HCT116 (cell line): Measurements from ENCODE around the gene TRIM45. TPM values are rescaled to one million over a fixed set of nuclear protein-coding genes. Genes with fewer than 3 reads are reported as not detected.

Experiments used
- ATAC-seq: fragments of 200-7000 bp; cut with Tn5 transposase; 2 replicates; pipeline ENCODE4 v1.9.1; 2020; ENCODE audit warnings: mild to moderate bottlenecking, moderate library complexity
- BruUV-seq: library from RNA; stranded (reverse); fragments of 400-500 nt; replicated peaks from 2 replicates; lab custom pipeline; 2021; lab: Mats Ljungman, UMichigan
- CTCF ChIA-PET: fragments of 300-600 bp; sonication (Branson Sonifier 250); formaldehyde crosslinking; loops from one replicate; lab custom pipeline; 2021; ENCODE audit warnings: antibody characterized with exemption; lab: Charles Lee
- POLR2A ChIA-PET: fragments of 300-600, 350-600 bp; sonication (Branson Sonifier 250); formaldehyde crosslinking; loops from one replicate; lab custom pipeline; 2021; ENCODE audit warnings: antibody characterized with exemption; lab: Charles Lee
- RAD21 ChIA-PET, 2 experiments: fragments of 300-600 bp; sonication (Branson Sonifier 250); formaldehyde crosslinking; loops; one replicate each; lab custom pipeline; 2023; ENCODE audit warnings: low total read pairs in 2 of 2; ENCODE audit not compliant: uncharacterized antibody in 2 of 2, unreplicated experiment in 2 of 2, low non-redundant PET in 1 of 2; lab: Charles Lee
- DNase-seq: peaks from one replicate; pipeline ENCODE4 v3.0.0-alpha.2; 2010; ENCODE audit warnings: low read depth, low spot score
- H2AFZ ChIP-seq: fragments of 200-600 bp; shearing (Covaris generic), sonication (generic); 2 replicates; pipeline ENCODE4 v1.6.1; 2017; ENCODE audit warnings: low read depth, mixed run types, mixed read lengths, antibody characterized with exemption, low read length; ENCODE audit not compliant: poor library complexity, severe bottlenecking
- H3K27ac ChIP-seq: 2 replicates; pipeline ENCODE4 v1.5.1; 2012; ENCODE audit warnings: low read depth, low read length
- H3K27me3 ChIP-seq: fragments of 200-600 bp; sonication (generic); 2 replicates; pipeline ENCODE4 v1.6.1; 2016; ENCODE audit warnings: mixed run types, low read length, mixed read lengths; ENCODE audit not compliant: insufficient read depth
- H3K36me3 ChIP-seq, 2 experiments: fragments of 200-500 bp in 1 of 2; fragments of 200-600 bp in 1 of 2; sonication (Bioruptor generic) in 1 of 2; sonication (generic) in 1 of 2; 2 replicates each; pipeline versions ENCODE4 v1.5.1 to v1.6.1; 2014 to 2016; ENCODE audit warnings: low read length in 2 of 2, inconsistent platforms in 1 of 2, mixed read lengths in 1 of 2, mixed run types in 1 of 2; ENCODE audit not compliant: insufficient read depth in 2 of 2, control insufficient read depth in 1 of 2
- H3K4me1 ChIP-seq, 2 experiments: fragments of 200-600 bp in 1 of 2; sonication (generic) in 1 of 2; 2 replicates each; pipeline versions ENCODE4 v1.5.1 to v1.6.1; 2012 to 2017; ENCODE audit warnings: low read length in 2 of 2, inconsistent platforms in 1 of 2, mild to moderate bottlenecking in 1 of 2, mixed read lengths in 1 of 2, mixed run types in 1 of 2, moderate library complexity in 1 of 2; ENCODE audit not compliant: insufficient read depth in 2 of 2, control insufficient read depth in 1 of 2
- H3K4me2 ChIP-seq: fragments of 200-600 bp; sonication (generic); 2 replicates; pipeline ENCODE4 v1.6.1; 2017; ENCODE audit warnings: mixed run types, low read length, mixed read lengths
- H3K4me3 ChIP-seq, 2 experiments: fragments of 200-600 bp in 1 of 2; sonication (generic) in 1 of 2; replicated peaks in 1 of 2; 2 replicates each; pipeline ENCODE4 v1.5.1; 2011 to 2016; ENCODE audit warnings: low read length in 2 of 2, control low read depth in 1 of 2, low read depth in 1 of 2, mild to moderate bottlenecking in 1 of 2, mixed read lengths in 1 of 2, mixed run types in 1 of 2
- H3K79me2 ChIP-seq: fragments of 200-600 bp; sonication (generic); 2 replicates; pipeline ENCODE4 v1.6.1; 2017; ENCODE audit warnings: mild to moderate bottlenecking, mixed run types, low read length, moderate library complexity, mixed read lengths; ENCODE audit not compliant: insufficient read depth
- H3K9ac ChIP-seq: fragments of 200-600 bp; sonication (generic); 2 replicates; pipeline ENCODE4 v1.6.1; 2016; ENCODE audit warnings: low read length, mixed read lengths
- H3K9me2 ChIP-seq: fragments of 200-600 bp; sonication (generic), shearing (Covaris generic); 2 replicates; pipeline ENCODE4 v1.6.1; 2017; ENCODE audit warnings: mixed run types, mild to moderate bottlenecking, moderate library complexity; ENCODE audit not compliant: insufficient read depth
- H3K9me3 ChIP-seq, 2 experiments: fragments of 200-500 bp in 1 of 2; fragments of 200-600 bp in 1 of 2; sonication (Bioruptor generic) in 1 of 2; sonication (generic) in 1 of 2; 2 replicates each; pipeline ENCODE4 v1.6.1; 2014 to 2017; ENCODE audit warnings: low read length in 2 of 2, mixed read lengths in 2 of 2, inconsistent platforms in 1 of 2, low read depth in 1 of 2, mild to moderate bottlenecking in 1 of 2, mixed run types in 1 of 2, moderate library complexity in 1 of 2; ENCODE audit not compliant: control insufficient read depth in 1 of 2, insufficient read depth in 1 of 2
- H4K20me1 ChIP-seq: fragments of 200-600 bp; sonication (generic), shearing (Covaris generic); 2 replicates; pipeline ENCODE4 v1.6.1; 2017; ENCODE audit warnings: mixed run types, mild to moderate bottlenecking, moderate library complexity; ENCODE audit not compliant: insufficient read depth
- CBX3 ChIP-seq: IDR thresholded peaks from 2 replicates; pipeline ENCODE4 v1.6.1; 2012; ENCODE audit warnings: low read depth
- ELF1 ChIP-seq: IDR thresholded peaks from 2 replicates; pipeline ENCODE4 v1.6.1; 2012; ENCODE audit warnings: low read depth, borderline replicate concordance
- EZH2phosphoT487 ChIP-seq: fragments of 200-600 bp; IDR thresholded peaks from 2 replicates; pipeline ENCODE4 v1.6.1; 2018; ENCODE audit warnings: antibody characterized with exemption, borderline replicate concordance
- POLR2A ChIP-seq: IDR thresholded peaks from 2 replicates; pipeline ENCODE4 v1.7.0; 2011; ENCODE audit warnings: borderline replicate concordance; ENCODE audit not compliant: insufficient read depth, insufficient read length; ENCODE audit errors: extremely low read depth
- RAD21 ChIP-seq: IDR thresholded peaks from 2 replicates; pipeline ENCODE4 v1.6.1; 2012; ENCODE audit warnings: low read depth, mild to moderate bottlenecking
- SIN3A ChIP-seq: IDR thresholded peaks from 2 replicates; pipeline ENCODE4 v1.6.1; 2012; ENCODE audit warnings: low read depth
- SRF ChIP-seq: IDR thresholded peaks from 2 replicates; pipeline ENCODE4 v1.6.1; 2012; ENCODE audit warnings: low read depth
- TCF7L2 ChIP-seq: IDR thresholded peaks from 2 replicates; pipeline ENCODE4 v1.7.0; 2011; ENCODE audit warnings: borderline replicate concordance, inconsistent platforms; ENCODE audit not compliant: insufficient read depth, insufficient read length; ENCODE audit errors: extremely low read depth
- YY1 ChIP-seq: IDR thresholded peaks from 2 replicates; pipeline ENCODE4 v1.6.1; 2011; ENCODE audit warnings: low read length, low read depth, moderate library complexity, mild to moderate bottlenecking; ENCODE audit not compliant: insufficient replicate concordance; ENCODE audit errors: extremely low read depth
- ZNF274 ChIP-seq: fragments of 200-500 bp; sonication (Bioruptor generic); IDR thresholded peaks from 2 replicates; pipeline ENCODE4 v1.6.1; 2014; ENCODE audit warnings: mild to moderate bottlenecking, low read depth, low read length, inconsistent platforms
- intact Hi-C: fragments of 100-400 bp; cut with micrococcal nuclease; formaldehyde crosslinking; loops from 2 replicates; pipeline ENCODE4 v1.10.0; 2022
- total RNA-seq: library from RNA; stranded (reverse); gene quantifications from one replicate; pipeline ENCODE4 v1.2.1, GENCODE V29; 2021; ENCODE audit not compliant: unreplicated experiment
- TF ChIP-seq, protein P1 (sequence below): IDR thresholded peaks from 2 replicates; pipeline ENCODE4 v1.6.1; 2012
- TF ChIP-seq, protein P2 (sequence below): IDR thresholded peaks from 2 replicates; pipeline ENCODE4 v1.6.1; 2011; ENCODE audit warnings: mild to moderate bottlenecking, low read length, moderate library complexity; ENCODE audit not compliant: insufficient replicate concordance; ENCODE audit errors: extremely low read depth
- TF ChIP-seq, protein P3 (sequence below): IDR thresholded peaks from 2 replicates; pipeline ENCODE4 v1.6.1; 2012; ENCODE audit warnings: low read depth
- TF ChIP-seq, protein P4 (sequence below): IDR thresholded peaks from 2 replicates; pipeline ENCODE4 v1.6.1; 2012

Gene TRIM45
- total RNA-seq, 1 experiment from 2014 or later = 3.5 TPM

DNA sequence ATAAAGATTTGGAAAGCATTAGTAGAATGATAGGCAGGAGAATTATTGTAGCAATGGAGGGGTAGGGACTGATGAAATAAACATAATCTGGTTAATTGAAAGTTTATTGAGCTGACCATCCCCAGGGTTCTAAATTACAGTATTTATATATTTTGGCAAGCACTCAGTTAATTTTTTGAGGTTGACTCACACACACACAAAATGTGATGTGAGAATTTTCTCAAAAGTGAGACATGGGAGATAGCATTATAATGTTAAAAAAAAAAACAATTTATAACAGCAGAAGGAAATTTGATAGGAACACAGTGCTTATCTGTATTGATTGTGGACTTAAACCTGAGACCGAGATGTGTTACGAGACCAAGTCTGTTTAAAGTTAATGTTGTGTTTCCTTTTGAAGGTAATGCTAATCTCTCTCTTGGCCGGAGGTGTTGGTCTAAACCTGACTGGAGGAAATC lies 24.6 kb downstream of the TRIM45 start:
- ChIA-PET RAD21 (no interaction called here), POLR2A (no interaction called here), CTCF (interaction anchor here (1.3 kb wide), 1 partner anchor 32 kb away, joined by 3 read pairs; no protein-coding TSS in a partner anchor)
- Histone ChIP-seq H3K9ac (no peak overlapping the region), H3K4me3 (no peak overlapping the region), H3K79me2 (no peaks in the 10 kb centered on the region), H3K9me3 (no peaks in the 10 kb centered on the region), H2AFZ (no peak overlapping the region), H3K27ac (peak overlapping the region; percentile 17; the same call in 1 of the 2 replicates), H4K20me1 (no peaks in the 10 kb centered on the region), H3K36me3 (peaks cover 33 to 75% of the 10 kb centered on the region in 2 experiments; a peak in 3 of 4 replicates), H3K4me1 (peaks cover 4 to 14% of the 10 kb centered on the region in 2 experiments; a peak in 3 of 4 replicates), H3K9me2 (no peaks in the 10 kb centered on the region), H3K27me3 (no peaks in the 10 kb centered on the region), H3K4me2 (no peak overlapping the region)
- TF ChIP-seq CBX3 (no peak), YY1 (no peak), SIN3A (no peak), TCF7L2 (no peak), ZNF274 (no peak), RAD21 (no peak), EZH2phosphoT487 (no peak), ELF1 (no peak), POLR2A (no peak), SRF (no peak)
- TF ChIP-seq, protein P1, sequence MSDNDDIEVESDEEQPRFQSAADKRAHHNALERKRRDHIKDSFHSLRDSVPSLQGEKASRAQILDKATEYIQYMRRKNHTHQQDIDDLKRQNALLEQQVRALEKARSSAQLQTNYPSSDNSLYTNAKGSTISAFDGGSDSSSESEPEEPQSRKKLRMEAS = no peak
- TF ChIP-seq, protein P2, sequence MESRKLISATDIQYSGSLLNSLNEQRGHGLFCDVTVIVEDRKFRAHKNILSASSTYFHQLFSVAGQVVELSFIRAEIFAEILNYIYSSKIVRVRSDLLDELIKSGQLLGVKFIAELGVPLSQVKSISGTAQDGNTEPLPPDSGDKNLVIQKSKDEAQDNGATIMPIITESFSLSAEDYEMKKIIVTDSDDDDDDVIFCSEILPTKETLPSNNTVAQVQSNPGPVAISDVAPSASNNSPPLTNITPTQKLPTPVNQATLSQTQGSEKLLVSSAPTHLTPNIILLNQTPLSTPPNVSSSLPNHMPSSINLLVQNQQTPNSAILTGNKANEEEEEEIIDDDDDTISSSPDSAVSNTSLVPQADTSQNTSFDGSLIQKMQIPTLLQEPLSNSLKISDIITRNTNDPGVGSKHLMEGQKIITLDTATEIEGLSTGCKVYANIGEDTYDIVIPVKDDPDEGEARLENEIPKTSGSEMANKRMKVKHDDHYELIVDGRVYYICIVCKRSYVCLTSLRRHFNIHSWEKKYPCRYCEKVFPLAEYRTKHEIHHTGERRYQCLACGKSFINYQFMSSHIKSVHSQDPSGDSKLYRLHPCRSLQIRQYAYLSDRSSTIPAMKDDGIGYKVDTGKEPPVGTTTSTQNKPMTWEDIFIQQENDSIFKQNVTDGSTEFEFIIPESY = no peak
- TF ChIP-seq, protein P3, sequence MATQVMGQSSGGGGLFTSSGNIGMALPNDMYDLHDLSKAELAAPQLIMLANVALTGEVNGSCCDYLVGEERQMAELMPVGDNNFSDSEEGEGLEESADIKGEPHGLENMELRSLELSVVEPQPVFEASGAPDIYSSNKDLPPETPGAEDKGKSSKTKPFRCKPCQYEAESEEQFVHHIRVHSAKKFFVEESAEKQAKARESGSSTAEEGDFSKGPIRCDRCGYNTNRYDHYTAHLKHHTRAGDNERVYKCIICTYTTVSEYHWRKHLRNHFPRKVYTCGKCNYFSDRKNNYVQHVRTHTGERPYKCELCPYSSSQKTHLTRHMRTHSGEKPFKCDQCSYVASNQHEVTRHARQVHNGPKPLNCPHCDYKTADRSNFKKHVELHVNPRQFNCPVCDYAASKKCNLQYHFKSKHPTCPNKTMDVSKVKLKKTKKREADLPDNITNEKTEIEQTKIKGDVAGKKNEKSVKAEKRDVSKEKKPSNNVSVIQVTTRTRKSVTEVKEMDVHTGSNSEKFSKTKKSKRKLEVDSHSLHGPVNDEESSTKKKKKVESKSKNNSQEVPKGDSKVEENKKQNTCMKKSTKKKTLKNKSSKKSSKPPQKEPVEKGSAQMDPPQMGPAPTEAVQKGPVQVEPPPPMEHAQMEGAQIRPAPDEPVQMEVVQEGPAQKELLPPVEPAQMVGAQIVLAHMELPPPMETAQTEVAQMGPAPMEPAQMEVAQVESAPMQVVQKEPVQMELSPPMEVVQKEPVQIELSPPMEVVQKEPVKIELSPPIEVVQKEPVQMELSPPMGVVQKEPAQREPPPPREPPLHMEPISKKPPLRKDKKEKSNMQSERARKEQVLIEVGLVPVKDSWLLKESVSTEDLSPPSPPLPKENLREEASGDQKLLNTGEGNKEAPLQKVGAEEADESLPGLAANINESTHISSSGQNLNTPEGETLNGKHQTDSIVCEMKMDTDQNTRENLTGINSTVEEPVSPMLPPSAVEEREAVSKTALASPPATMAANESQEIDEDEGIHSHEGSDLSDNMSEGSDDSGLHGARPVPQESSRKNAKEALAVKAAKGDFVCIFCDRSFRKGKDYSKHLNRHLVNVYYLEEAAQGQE = no peak
- TF ChIP-seq, protein P4, sequence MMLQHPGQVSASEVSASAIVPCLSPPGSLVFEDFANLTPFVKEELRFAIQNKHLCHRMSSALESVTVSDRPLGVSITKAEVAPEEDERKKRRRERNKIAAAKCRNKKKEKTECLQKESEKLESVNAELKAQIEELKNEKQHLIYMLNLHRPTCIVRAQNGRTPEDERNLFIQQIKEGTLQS = no peak
- no TSS peak for BruUV-seq
- DNase-seq (no peak), ATAC-seq (no peak)
- intact Hi-C loops = no loop called here
